NCI-H82 treated with DMSO at 0.1 percent for 48 hours (cell line): Measurements from ENCODE around the gene TSLP.

ENCODE experiments used
- DNase-seq: peaks from one replicate; lab custom pipeline; 2025; ENCODE audit not compliant: unreplicated experiment; lab: John Stamatoyannopoulos, UW

The TSLP gene

GRCh38 chr5:111071413-111071812 is at the start of gene TSLP:
Gene TSLP, plus strand, starts transcription at chr5:111071713. Its CDS starts 178 bp downstream, at chr5:111071891.
- DNase-seq = no peak

- DNase-seq = no peak
Observed at GRCh38 chr5:111022301-111022700, 49.2 kb upstream of the TSLP start.

- DNase-seq = no peak
Observed at GRCh38 chr5:111028865-111029264, 42.6 kb upstream of the TSLP start.

- no peak for DNase-seq
Observed at GRCh38 chr5:111043712-111044506, 27.6 kb upstream of the TSLP start.

- DNase-seq = no peak
Observed at GRCh38 chr5:111058064-111058463, 13.4 kb upstream of the TSLP start.

GRCh38 chr5:111060169-111060568 is 11.3 kb upstream of the TSLP start:
- no peak for DNase-seq

GRCh38 chr5:111061618-111062017 is 9.9 kb upstream of the TSLP start:
- no peak for DNase-seq

- no peak for DNase-seq
Observed at GRCh38 chr5:111063709-111064322, 7.7 kb upstream of the TSLP start.

- no peak for DNase-seq
Observed at GRCh38 chr5:111066261-111066938, 5.1 kb upstream of the TSLP start.

- DNase-seq = no peak
Observed at GRCh38 chr5:111068213-111068612, 3.3 kb upstream of the TSLP start.

- no peak for DNase-seq
Observed at GRCh38 chr5:111069839-111070238, 1.7 kb upstream of the TSLP start.

- DNase-seq = no peak
Observed at GRCh38 chr5:111070272-111071134, 1.0 kb upstream of the TSLP start.

- peak; percentile 41 for DNase-seq
Observed at GRCh38 chr5:111072949-111073682, 1.6 kb downstream of the TSLP start.

- no peak for DNase-seq
Observed at GRCh38 chr5:111074244-111074643, 2.7 kb downstream of the TSLP start.

GRCh38 chr5:111075520-111075919 is 4.0 kb downstream of the TSLP start:
- no peak for DNase-seq

GRCh38 chr5:111076091-111076490 is 4.6 kb downstream of the TSLP start:
- no peak for DNase-seq

- no peak for DNase-seq
Observed at GRCh38 chr5:111077678-111078077, 6.2 kb downstream of the TSLP start.

- DNase-seq = no peak
Observed at GRCh38 chr5:111079846-111080245, 8.3 kb downstream of the TSLP start.

- no peak for DNase-seq
Observed at GRCh38 chr5:111083323-111083722, 11.8 kb downstream of the TSLP start.

GRCh38 chr5:111092062-111092853 is 20.7 kb downstream of the TSLP start, which contains the start of gene WDR36:
Gene WDR36, plus strand, starts transcription at chr5:111092348. Its CDS starts 109 bp downstream, at chr5:111092457.
- peak; percentile 71 for DNase-seq
